ENCODE measurements around the gene CDH4. TPM values are rescaled to one million over a fixed set of nuclear protein-coding genes. Genes with fewer than 3 reads are reported as not detected.

The CDH4 gene
- total and polyA plus RNA-seq, 10 donors: 0.30 to 20.1 (median 7.7) TPM

GRCh38 chr20:61900945-61901293 is 648.9 kb downstream of the CDH4 start:
- intact Hi-C loops (cut with DNase I; ENCODE audit: low total_unique reads): no loop called here
- WGBS, 5 donors: 65 to 83% (median 76%) methylated on average over 4 of the region's 4 CpGs
- no peak overlapping the region for H3K4me3 ChIP-seq
- TF ChIP-seq POLR2A (IDR thresholded peaks at IDR 0.05) (no peak), POLR2AphosphoS5 (IDR thresholded peaks at IDR 0.05) (no peak), CTCF (IDR thresholded peaks at IDR 0.05 in 8 of 11, conservative IDR thresholded peaks at IDR 0.05 in 3 of 11) (no peak)
- peak; percentile 6 for DNase-seq
- peaks cover 0 to 35% (median 0%) of the 10 kb centered on the region in 7 donors for H3K27me3 ChIP-seq (replicated peaks in 1 of 7)
- H3K4me1 ChIP-seq: peaks cover 2 to 13% (median 6%) of the 10 kb centered on the region in 6 donors
- no peaks in the 10 kb centered on the region for H3K36me3 ChIP-seq
- H3K27ac ChIP-seq: no peak overlapping the region
- no peaks in the 10 kb centered on the region for H3K9me3 ChIP-seq

GRCh38 chr20:61901392-61902220 is 649.5 kb downstream of the CDH4 start:
- Histone ChIP-seq H3K4me1 (peaks cover 0 to 7% (median 1%) of the 10 kb centered on the region in 6 donors), H3K27me3 (replicated peaks in 1 of 7) (peaks cover 0 to 29% (median 0%) of the 10 kb centered on the region in 7 donors), H3K4me3 (no peak overlapping the region), H3K9me3 (no peaks in the 10 kb centered on the region), H3K36me3 (no peaks in the 10 kb centered on the region), H3K27ac (no peak overlapping the region)
- no peak for TF ChIP-seq POLR2A (IDR thresholded peaks at IDR 0.05)
- TF ChIP-seq CTCF (IDR thresholded peaks at IDR 0.05 in 8 of 11, conservative IDR thresholded peaks at IDR 0.05 in 3 of 11): no peak
- no peak for TF ChIP-seq POLR2AphosphoS5 (IDR thresholded peaks at IDR 0.05)
- 63 to 79% (median 75%) methylated on average over 34 to 35 of the region's 35 CpGs for WGBS, 5 donors
- peak; percentile 64 for DNase-seq
- intact Hi-C loops (cut with DNase I; ENCODE audit: low total_unique reads): no loop called here

- intact Hi-C loops (cut with DNase I; ENCODE audit: low total_unique reads): no loop called here
- Histone ChIP-seq H3K9me3 (no peaks in the 10 kb centered on the region), H3K27ac (no peak overlapping the region), H3K4me3 (no peak overlapping the region), H3K36me3 (no peaks in the 10 kb centered on the region), H3K27me3 (replicated peaks in 1 of 7) (peaks cover 0 to 25% (median 0%) of the 10 kb centered on the region in 7 donors), H3K4me1 (peaks cover 0 to 7% (median 0%) of the 10 kb centered on the region in 6 donors)
- WGBS, 5 donors: 89 to 94% (median 90%) methylated on average over 20 to 27 of the region's 27 CpGs
- TF ChIP-seq POLR2A (IDR thresholded peaks at IDR 0.05): no peak
- no peak for TF ChIP-seq CTCF (IDR thresholded peaks at IDR 0.05 in 8 of 11, conservative IDR thresholded peaks at IDR 0.05 in 3 of 11)
- TF ChIP-seq POLR2AphosphoS5 (IDR thresholded peaks at IDR 0.05): no peak
- peak; percentile 70 for DNase-seq
These were observed 650.3 kb downstream of the CDH4 start for GRCh38 chr20:61902221-61902869.
